ENCODE data around the gene RNF144A.

DNA sequence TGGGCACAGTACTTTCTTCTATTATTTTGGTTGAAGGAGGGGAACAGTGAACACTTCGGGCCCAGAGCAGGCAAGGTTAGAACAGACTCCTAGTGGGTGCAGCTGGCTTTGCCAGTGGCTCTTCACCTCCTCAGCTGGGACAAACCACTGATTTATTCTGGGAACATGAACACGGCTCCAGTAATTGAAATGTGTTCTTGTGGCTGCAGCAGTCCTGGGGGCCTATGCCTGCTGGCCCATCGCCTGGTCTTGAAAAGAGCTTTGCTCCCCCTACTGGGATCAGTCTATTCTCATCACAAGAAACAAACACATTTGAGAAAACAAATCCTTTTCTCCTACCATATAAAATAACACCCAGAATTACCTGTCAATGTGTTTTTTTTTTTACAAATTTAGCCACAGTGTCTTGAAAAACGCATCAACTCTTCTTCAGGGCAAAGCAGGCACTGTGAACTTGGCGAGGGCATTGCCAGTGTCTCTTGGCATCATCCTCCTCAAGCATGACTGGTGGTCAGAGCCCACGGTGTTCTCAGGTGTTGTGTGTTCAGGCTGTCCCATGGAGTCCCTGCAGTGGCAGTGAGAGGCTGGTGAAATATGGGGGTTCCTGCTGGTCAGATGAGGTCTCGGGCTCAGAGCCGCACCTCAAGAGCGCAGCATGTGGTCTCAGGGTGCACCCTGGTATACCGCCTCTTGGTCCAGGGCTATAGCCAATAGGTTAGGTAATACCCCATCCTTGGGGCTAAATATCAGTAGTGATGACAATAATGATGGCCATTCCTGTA, 51.3 kb downstream of the RNF144A start:
- TF ChIP-seq, protein P1, sequence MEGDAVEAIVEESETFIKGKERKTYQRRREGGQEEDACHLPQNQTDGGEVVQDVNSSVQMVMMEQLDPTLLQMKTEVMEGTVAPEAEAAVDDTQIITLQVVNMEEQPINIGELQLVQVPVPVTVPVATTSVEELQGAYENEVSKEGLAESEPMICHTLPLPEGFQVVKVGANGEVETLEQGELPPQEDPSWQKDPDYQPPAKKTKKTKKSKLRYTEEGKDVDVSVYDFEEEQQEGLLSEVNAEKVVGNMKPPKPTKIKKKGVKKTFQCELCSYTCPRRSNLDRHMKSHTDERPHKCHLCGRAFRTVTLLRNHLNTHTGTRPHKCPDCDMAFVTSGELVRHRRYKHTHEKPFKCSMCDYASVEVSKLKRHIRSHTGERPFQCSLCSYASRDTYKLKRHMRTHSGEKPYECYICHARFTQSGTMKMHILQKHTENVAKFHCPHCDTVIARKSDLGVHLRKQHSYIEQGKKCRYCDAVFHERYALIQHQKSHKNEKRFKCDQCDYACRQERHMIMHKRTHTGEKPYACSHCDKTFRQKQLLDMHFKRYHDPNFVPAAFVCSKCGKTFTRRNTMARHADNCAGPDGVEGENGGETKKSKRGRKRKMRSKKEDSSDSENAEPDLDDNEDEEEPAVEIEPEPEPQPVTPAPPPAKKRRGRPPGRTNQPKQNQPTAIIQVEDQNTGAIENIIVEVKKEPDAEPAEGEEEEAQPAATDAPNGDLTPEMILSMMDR (IDR thresholded peaks at IDR 0.05), result no peak
- TF ChIP-seq POLR2A (IDR thresholded peaks at IDR 0.05) (no peak), POLR2AphosphoS5 (IDR thresholded peaks at IDR 0.05) (no peak), EP300 (IDR thresholded peaks at IDR 0.05) (no peak)

All from suprapubic skin (tissue), 4 donors.